Parathyroid adenoma (tissue), 2 donors: ENCODE measurements around the gene HRK.

Experiments
- H2AFZ ChIP-seq: fragments of 300-600 bp; sonication (generic); one replicate; pipeline ENCODE4 v1.7.0; 2017; ENCODE audit warnings: antibody characterized with exemption, mild to moderate bottlenecking
- H3K27ac ChIP-seq: fragments of 300-600 bp; sonication (generic); one replicate; pipeline ENCODE4 v1.7.0; 2017
- H3K27me3 ChIP-seq: fragments of 300-600 bp; sonication (generic); one replicate; pipeline ENCODE4 v1.7.0; 2017; ENCODE audit warnings: low read length; ENCODE audit not compliant: control insufficient read depth, insufficient read depth
- H3K36me3 ChIP-seq: fragments of 300-600 bp; sonication (generic); one replicate; pipeline ENCODE4 v1.7.0; 2017; ENCODE audit warnings: low read length; ENCODE audit not compliant: control insufficient read depth, insufficient read depth
- H3K4me1 ChIP-seq: fragments of 300-600 bp; sonication (generic); one replicate; pipeline ENCODE4 v1.7.0; 2017; ENCODE audit warnings: control low read depth
- H3K4me2 ChIP-seq: fragments of 300-600 bp; sonication (generic); one replicate; pipeline ENCODE4 v1.7.0; 2017; ENCODE audit warnings: low read length
- H3K4me3 ChIP-seq: fragments of 300-600 bp; sonication (generic); one replicate; pipeline ENCODE4 v1.7.0; 2017; ENCODE audit warnings: low read depth, low read length
- H3K79me2 ChIP-seq: fragments of 300-600 bp; sonication (generic); one replicate; pipeline ENCODE4 v1.7.0; 2017; ENCODE audit warnings: control low read depth
- H3K9ac ChIP-seq: fragments of 300-600 bp; sonication (generic); one replicate; pipeline ENCODE4 v1.7.0; 2017; ENCODE audit warnings: mild to moderate bottlenecking
- H3K9me3 ChIP-seq: fragments of 300-600 bp; sonication (generic); one replicate; pipeline ENCODE4 v1.7.0; 2017; ENCODE audit warnings: low read length; ENCODE audit not compliant: control insufficient read depth
- TF ChIP-seq, protein P1 (sequence below): fragments of 300-600 bp; sonication (generic); IDR thresholded peaks from one replicate; pipeline ENCODE4 v1.7.0; 2017; ENCODE audit warnings: antibody characterized with exemption, mild to moderate bottlenecking
- donor health status: primary hyperparathyroidism.

HRK gene

DNA sequence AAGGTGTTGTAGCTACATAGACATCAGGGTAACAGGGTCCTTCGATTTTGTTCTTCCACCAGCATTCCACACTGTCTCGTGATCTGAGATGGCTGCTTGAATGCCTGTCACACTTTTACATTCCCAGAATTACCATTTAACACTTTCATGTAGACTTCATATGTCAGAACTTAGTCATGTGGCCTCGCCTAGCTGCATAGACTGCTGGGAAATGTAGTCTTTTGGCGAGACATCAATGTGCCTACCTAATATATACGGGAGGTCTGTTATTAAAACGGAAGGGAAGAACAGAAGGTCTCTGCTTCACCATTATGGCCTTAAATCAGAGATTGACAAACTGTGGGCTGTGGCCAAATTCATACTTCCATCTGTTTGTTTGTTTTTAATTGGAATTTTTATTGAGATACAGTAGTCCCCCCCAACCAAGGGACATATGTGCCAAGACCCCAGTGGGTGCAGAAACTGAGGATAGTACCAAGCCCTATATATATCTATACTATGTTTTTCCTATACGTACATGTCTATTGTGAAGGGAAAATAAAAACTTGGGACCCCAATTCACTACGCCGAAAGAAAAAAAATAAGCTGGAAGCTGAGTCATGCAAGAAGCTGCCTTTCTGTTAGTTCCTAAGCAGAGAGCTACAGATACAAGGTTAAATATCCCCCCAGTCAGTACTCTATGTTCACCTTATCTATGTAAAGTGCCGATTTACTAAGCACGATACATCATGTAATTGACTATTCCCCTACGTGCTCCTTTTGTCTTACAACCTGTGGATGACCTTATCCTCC, 11.3 kb upstream of the HRK start:
- no peaks in the 10 kb centered on the region for H3K36me3 ChIP-seq
- no peaks in the 10 kb centered on the region for H3K27me3 ChIP-seq
- H3K79me2 ChIP-seq = no peaks in the 10 kb centered on the region
- H3K9ac ChIP-seq = no peak overlapping the region
- TF ChIP-seq, protein P1, sequence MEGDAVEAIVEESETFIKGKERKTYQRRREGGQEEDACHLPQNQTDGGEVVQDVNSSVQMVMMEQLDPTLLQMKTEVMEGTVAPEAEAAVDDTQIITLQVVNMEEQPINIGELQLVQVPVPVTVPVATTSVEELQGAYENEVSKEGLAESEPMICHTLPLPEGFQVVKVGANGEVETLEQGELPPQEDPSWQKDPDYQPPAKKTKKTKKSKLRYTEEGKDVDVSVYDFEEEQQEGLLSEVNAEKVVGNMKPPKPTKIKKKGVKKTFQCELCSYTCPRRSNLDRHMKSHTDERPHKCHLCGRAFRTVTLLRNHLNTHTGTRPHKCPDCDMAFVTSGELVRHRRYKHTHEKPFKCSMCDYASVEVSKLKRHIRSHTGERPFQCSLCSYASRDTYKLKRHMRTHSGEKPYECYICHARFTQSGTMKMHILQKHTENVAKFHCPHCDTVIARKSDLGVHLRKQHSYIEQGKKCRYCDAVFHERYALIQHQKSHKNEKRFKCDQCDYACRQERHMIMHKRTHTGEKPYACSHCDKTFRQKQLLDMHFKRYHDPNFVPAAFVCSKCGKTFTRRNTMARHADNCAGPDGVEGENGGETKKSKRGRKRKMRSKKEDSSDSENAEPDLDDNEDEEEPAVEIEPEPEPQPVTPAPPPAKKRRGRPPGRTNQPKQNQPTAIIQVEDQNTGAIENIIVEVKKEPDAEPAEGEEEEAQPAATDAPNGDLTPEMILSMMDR = no peak
- no peaks in the 10 kb centered on the region for H3K4me1 ChIP-seq
- H3K4me2 ChIP-seq = no peak overlapping the region
- no peak overlapping the region for H3K27ac ChIP-seq
- H2AFZ ChIP-seq = no peak overlapping the region
- no peak overlapping the region for H3K4me3 ChIP-seq
- H3K9me3 ChIP-seq = no peaks in the 10 kb centered on the region

DNA sequence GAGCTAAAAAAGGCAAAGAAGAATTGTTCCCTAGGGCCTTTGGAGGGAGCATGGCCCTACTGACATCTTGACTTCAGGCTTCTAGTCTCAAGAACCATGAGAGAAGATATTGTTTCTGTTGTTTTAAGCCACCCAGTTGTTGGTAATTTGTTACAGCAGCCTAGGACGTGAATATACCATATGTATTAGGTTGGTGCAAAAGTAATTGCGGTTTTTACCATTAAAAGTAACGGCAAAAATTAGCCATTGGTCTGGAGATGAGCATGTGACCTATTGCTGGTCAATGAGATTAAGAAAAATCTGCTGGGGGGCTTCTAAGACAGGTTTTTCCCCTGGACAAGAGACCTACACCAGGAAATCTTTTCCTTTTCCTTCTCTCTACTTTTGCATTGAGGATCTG, 9.8 kb upstream of the HRK start:
- Histone ChIP-seq H3K79me2 (no peaks in the 10 kb centered on the region), H3K4me2 (no peak overlapping the region), H3K27me3 (no peaks in the 10 kb centered on the region), H3K9me3 (no peaks in the 10 kb centered on the region), H2AFZ (no peak overlapping the region), H3K9ac (no peak overlapping the region), H3K4me1 (no peaks in the 10 kb centered on the region), H3K27ac (no peak overlapping the region), H3K36me3 (no peaks in the 10 kb centered on the region), H3K4me3 (no peak overlapping the region)
- TF ChIP-seq, protein P1 = no peak

DNA sequence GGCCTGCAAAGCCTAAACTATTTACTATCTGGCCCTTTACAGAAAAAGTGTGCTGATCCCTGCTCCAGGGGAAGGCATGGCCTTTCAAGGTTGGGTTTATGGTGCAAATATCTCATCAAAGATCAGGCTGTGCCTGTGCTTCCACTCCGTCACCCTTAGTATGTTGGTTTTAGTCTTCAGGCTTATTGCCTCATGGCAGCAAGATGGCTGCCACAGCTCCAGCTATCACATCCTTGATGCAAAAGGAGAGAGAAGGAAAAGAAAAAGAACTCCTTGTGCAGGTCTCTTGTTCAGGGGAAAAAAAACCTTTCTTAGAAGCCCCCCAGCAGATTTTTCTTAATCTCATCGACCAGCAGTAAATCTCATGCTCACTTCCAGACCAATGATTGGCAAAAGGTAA, 9.1 kb upstream of the HRK start:
- Histone ChIP-seq H3K4me3 (no peak overlapping the region), H3K4me2 (no peak overlapping the region), H3K27me3 (no peaks in the 10 kb centered on the region), H3K9me3 (no peaks in the 10 kb centered on the region), H2AFZ (no peak overlapping the region), H3K27ac (no peak overlapping the region), H3K36me3 (no peaks in the 10 kb centered on the region), H3K9ac (no peak overlapping the region), H3K4me1 (no peaks in the 10 kb centered on the region), H3K79me2 (no peaks in the 10 kb centered on the region)
- TF ChIP-seq, protein P1 = no peak

DNA sequence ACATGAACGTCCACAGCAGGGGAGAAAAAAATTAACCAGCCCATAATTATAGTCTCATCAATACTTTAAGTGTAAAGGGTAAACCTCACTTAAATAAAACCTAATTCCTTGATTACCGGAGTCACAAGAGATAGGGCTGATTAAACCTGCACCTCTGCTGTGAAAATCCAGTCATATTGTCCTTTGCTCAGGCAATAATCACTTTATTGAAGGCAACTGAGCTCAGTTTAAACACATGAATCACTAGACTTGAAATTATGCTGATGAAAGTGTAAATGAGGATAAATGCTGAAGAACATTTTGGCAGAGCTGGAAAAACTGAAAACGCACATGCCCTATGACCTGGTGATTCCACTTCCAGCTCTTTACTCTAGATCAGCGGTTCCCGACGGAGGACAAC, 6.7 kb upstream of the HRK start:
- TF ChIP-seq, protein P1 = no peak
- Histone ChIP-seq H3K79me2 (no peaks in the 10 kb centered on the region), H3K27me3 (no peaks in the 10 kb centered on the region), H2AFZ (no peak overlapping the region), H3K9me3 (no peaks in the 10 kb centered on the region), H3K4me2 (no peak overlapping the region), H3K36me3 (no peaks in the 10 kb centered on the region), H3K9ac (no peak overlapping the region), H3K27ac (no peak overlapping the region), H3K4me1 (no peaks in the 10 kb centered on the region), H3K4me3 (no peak overlapping the region)

DNA sequence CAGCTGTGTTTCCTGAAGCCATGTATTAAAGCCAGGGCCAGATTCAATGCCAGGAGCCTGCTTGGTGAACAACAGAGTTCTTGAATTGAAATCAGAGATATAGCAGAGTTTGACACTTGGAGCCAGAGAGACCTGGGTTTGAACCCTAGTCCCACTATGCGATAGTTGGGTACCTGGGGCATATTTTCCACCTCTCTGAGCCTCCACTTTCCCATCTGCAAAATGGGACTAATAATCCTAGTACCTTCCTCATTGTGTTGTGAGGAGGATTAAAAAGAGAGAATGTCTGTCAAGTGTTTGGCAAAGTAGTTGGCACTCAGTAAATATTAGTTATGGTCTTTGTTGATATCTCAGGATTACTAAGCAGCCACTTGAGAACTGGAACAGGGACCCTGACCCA, 6.0 kb upstream of the HRK start:
- TF ChIP-seq, protein P1 = no peak
- Histone ChIP-seq H3K36me3 (no peaks in the 10 kb centered on the region), H3K4me2 (no peak overlapping the region), H3K9ac (no peak overlapping the region), H3K27ac (no peak overlapping the region), H2AFZ (no peak overlapping the region), H3K27me3 (no peaks in the 10 kb centered on the region), H3K79me2 (no peaks in the 10 kb centered on the region), H3K9me3 (no peaks in the 10 kb centered on the region), H3K4me1 (no peaks in the 10 kb centered on the region), H3K4me3 (no peak overlapping the region)
